Measurements from ENCODE around the gene NFKBIB. TPM values are rescaled to one million over a fixed set of nuclear protein-coding genes. Genes with fewer than 3 reads are reported as not detected.
A peak's percentile ranks its signal among the peaks of the same experiment; 100 is the strongest.
"Not testable (repeated sequence)": the region's sequence is repeated elsewhere in the genome, so short reads cannot be mapped to it uniquely, and the experiment has no call there.

Gene NFKBIB
- total RNA-seq, 2 experiments from 2014 or later, result 56.5 to 57.9 TPM

DNA sequence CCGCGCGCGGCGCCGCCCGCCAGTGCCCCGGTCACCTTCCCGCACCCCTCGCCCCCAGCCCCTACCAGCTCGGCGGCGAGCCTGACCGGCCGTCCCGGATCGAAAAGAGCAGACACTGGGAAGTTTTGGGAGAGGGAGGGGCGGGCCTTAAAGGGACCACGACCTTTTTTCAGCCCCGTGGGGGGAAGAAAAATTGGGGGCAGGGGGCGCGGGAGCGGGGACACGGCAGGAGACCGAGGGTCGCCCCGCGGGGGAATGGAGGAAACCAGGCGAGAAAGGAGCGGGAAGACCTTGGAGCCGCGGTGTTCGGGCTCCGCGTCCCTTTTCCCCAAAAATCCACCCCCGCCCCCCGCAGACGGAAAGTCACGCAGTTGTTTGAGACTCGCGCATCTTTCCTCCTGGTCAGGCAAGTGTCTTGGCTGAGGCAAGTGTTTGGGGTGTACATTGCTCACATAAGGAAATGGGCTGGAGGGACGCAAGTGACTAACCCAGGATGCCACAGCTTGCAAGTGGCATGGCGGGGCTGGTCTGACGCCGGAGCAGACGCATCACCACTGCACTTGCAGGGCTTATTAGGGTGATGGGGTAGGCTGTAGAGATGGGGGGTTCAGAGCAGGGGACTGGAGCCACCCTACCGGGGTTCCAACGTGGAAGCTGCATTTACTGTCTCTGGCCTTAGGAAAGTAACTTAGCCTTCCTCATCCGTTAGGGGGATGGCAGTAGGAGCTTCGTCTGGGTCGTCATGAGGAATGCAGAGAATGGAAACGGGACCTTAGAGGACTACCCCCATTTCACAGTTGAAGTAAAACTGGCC lies 47.3 kb upstream of the NFKBIB start:
- peak overlapping the region; percentile 97 for H3K4me3 Mint-ChIP-seq
- DNase-seq, result peak; percentile 85
- CTCF ChIA-PET, result interaction anchor here (0.9 to 4.4 kb wide), 5 partner anchors 11 to 218 kb away, joined by 3 to 20 read pairs (median 7); no protein-coding TSS in a partner anchor
- H3K27me3 Mint-ChIP-seq, result no peaks in the 10 kb centered on the region
- H3K27ac Mint-ChIP-seq, result peak overlapping the region; percentile 99
- TF ChIP-seq, protein P1, sequence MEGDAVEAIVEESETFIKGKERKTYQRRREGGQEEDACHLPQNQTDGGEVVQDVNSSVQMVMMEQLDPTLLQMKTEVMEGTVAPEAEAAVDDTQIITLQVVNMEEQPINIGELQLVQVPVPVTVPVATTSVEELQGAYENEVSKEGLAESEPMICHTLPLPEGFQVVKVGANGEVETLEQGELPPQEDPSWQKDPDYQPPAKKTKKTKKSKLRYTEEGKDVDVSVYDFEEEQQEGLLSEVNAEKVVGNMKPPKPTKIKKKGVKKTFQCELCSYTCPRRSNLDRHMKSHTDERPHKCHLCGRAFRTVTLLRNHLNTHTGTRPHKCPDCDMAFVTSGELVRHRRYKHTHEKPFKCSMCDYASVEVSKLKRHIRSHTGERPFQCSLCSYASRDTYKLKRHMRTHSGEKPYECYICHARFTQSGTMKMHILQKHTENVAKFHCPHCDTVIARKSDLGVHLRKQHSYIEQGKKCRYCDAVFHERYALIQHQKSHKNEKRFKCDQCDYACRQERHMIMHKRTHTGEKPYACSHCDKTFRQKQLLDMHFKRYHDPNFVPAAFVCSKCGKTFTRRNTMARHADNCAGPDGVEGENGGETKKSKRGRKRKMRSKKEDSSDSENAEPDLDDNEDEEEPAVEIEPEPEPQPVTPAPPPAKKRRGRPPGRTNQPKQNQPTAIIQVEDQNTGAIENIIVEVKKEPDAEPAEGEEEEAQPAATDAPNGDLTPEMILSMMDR (IDR thresholded peaks at IDR 0.05), result no peak
- POLR2A ChIA-PET, result interaction anchor here (1.0 to 7.2 kb wide), 11 partner anchors 8 to 204 kb away, joined by 3 to 152 read pairs (median 4); partner anchors contain the start of genes ECH1, NFKBIB and RINL
- ATAC-seq, result no peak
- intact Hi-C loops (cut with micrococcal nuclease), result loop anchor here (1.0 to 5.0 kb wide), 2 partner anchors 13 to 80 kb away; partner anchors contain the start of genes MRPS12 and SARS2
- peaks cover 24% of the 10 kb centered on the region for H3K36me3 Mint-ChIP-seq (ENCODE audit: low read depth)
- H3K9me3 Mint-ChIP-seq, result peaks cover 3% of the 10 kb centered on the region
- H3K4me1 Mint-ChIP-seq (ENCODE audit: low read depth), result peaks cover 32% of the 10 kb centered on the region

DNA sequence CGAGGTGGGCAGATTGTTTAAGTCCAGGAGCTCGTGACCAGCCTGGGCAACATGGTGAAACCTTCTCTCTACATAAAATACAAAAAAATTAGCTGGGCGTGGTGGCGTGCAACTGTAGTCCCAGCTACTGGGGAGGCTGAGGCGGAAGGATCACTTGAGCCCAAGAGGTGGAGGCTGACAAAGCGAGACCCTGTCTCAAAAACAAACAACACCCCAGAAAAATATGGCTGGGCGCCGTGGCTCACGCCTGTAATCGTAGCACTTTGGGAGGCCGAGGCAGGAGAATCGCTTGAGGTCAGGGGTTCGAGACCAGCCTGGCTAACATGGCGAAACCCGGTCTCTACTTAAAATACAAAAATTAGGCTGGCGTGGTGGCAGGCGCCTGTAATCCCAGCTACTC lies 46.6 kb upstream of the NFKBIB start:
- Mint-ChIP-seq H3K36me3 (ENCODE audit: low read depth) (peaks cover 16% of the 10 kb centered on the region), H3K4me3 (peak overlapping the region; percentile 97), H3K27me3 (no peaks in the 10 kb centered on the region), H3K9me3 (peaks cover 3% of the 10 kb centered on the region), H3K27ac (peak overlapping the region; percentile 99), H3K4me1 (ENCODE audit: low read depth) (peaks cover 32% of the 10 kb centered on the region)
- intact Hi-C loops (cut with micrococcal nuclease), result loop anchor here (5.0 kb wide), 1 partner anchor 79 kb away; the partner anchor contains the start of genes MRPS12 and SARS2
- DNase-seq (no peak), ATAC-seq (no peak)
- ChIA-PET CTCF (interaction anchor here (0.9 to 4.4 kb wide), 5 partner anchors 10 to 219 kb away, joined by 3 to 20 read pairs (median 7); no protein-coding TSS in a partner anchor), POLR2A (interaction anchor here (1.1 to 7.2 kb wide), 7 partner anchors 9 to 205 kb away, joined by 3 to 152 read pairs (median 4); partner anchors contain the start of genes ECH1, NFKBIB and RINL)
- TF ChIP-seq, protein P1 (IDR thresholded peaks at IDR 0.05), result no peak

DNA sequence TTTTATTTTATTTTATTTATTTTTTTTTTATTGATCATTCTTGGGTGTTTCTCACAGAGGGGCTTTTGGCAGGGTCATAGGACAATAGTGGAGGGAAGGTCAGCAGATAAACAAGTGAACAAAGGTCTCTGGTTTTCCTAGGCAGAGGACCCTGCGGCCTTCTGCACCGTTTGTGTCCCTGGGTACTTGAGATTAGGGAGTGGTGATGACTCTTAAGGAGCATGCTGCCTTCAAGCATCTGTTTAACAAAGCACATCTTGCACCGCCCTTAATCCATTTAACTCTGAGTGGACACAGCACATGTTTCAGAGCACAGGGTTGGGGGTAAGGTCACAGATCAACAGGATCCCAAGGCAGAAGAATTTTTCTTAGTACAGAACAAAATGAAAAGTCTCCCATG lies 44.8 kb upstream of the NFKBIB start:
- H3K9me3 Mint-ChIP-seq; H3K27ac Mint-ChIP-seq; ATAC-seq; DNase-seq; CTCF ChIA-PET; H3K36me3 Mint-ChIP-seq (ENCODE audit: low read depth); H3K4me3 Mint-ChIP-seq; H3K27me3 Mint-ChIP-seq; POLR2A ChIA-PET: not testable (repeated sequence)
- H3K4me1 Mint-ChIP-seq (ENCODE audit: low read depth), result peaks cover 28% of the 10 kb centered on the region
- intact Hi-C loops (cut with micrococcal nuclease), result loop anchor here (5.0 kb wide), 1 partner anchor 77 kb away; the partner anchor contains the start of genes MRPS12 and SARS2

DNA sequence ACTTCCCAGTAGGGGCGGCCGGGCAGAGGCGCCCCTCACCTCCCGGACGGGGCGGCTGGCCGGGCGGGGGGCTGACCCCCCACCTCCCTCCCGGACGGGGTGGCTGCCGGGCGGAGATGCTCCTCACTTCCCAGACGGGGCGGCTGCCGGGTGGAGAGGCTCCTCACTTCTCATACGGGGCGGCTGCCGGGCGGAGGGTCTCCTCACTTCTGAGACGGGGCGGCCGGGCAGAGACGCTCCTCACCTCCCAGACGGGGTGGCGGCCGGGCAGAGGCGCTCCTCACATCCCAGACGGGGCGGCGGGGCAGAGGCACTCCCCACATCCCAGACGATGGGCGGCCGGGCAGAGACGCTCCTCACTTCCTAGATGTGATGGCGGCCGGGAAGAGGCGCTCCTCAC lies 44.0 kb upstream of the NFKBIB start:
- H3K27ac Mint-ChIP-seq; intact Hi-C loops (cut with micrococcal nuclease); CTCF ChIA-PET; POLR2A ChIA-PET; H3K4me3 Mint-ChIP-seq; H3K27me3 Mint-ChIP-seq; DNase-seq; ATAC-seq; H3K36me3 Mint-ChIP-seq (ENCODE audit: low read depth); H3K9me3 Mint-ChIP-seq: not testable (repeated sequence)
- H3K4me1 Mint-ChIP-seq (ENCODE audit: low read depth), result peaks cover 29% of the 10 kb centered on the region

DNA sequence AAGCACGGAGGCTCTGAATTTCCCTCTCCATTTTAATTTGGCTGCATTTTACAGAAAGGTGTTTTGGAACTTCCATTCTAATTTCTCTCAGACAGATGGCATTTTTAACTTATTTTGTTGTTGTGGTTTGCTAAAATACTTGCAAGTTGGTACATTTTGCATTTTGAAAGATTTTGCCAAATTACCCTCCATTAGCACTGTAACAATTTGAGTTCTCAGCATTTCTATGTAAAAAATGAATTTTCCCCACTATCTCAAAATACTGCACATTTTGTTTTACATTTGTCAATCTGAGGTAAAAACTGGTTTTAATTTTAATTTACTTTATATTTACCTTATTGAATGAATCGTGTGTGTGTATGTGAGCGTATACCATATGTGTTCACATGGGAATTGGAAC lies 43.0 kb upstream of the NFKBIB start:
- TF ChIP-seq, protein P1 (IDR thresholded peaks at IDR 0.05), result no peak

DNA sequence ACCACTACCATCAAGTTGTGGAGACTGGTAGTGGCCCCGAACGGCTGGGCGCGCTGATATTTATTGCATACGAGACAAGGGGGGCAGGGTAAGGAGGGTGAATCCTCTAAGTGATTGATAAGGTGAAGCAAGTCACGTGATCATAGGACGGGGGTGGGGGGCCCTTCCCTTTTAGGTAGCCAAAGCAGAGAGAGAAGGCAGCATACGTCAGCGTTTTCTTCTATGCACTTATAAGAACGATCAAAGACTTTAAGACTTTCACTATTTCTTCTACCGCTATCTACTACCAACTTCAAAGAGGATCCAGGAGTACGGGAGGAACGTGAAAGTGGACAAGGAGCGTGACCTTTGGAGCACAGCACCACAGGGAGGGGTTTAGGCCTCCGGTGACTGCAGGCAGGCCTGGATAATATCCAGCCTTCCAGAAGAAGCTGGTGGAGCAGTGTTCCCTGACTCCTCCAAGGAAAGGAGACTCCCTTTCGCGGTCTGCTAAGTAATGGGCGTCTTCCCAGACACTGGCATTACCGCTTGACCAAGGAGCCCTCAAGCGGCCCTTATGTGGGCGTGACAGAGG lies 40.1 kb upstream of the NFKBIB start:
- DNase-seq; ATAC-seq; H3K9me3 Mint-ChIP-seq; intact Hi-C loops (cut with micrococcal nuclease); H3K27me3 Mint-ChIP-seq; H3K4me3 Mint-ChIP-seq; H3K36me3 Mint-ChIP-seq (ENCODE audit: low read depth); H3K27ac Mint-ChIP-seq: not testable (repeated sequence)
- H3K4me1 Mint-ChIP-seq (ENCODE audit: low read depth), result peaks cover 30% of the 10 kb centered on the region
- CTCF ChIA-PET, result interaction anchor here (0.9 to 4.2 kb wide), 2 partner anchors 28 to 127 kb away, joined by 3 to 15 read pairs; no protein-coding TSS in a partner anchor
- POLR2A ChIA-PET, result interaction anchor here (1.9 kb wide), 1 partner anchor 10 kb away, joined by 7 read pairs; no protein-coding TSS in a partner anchor

More for the DNA sequence above, 43.0 kb upstream of the NFKBIB start:
- ChIA-PET POLR2A (interaction anchor here (1.2 to 2.1 kb wide), 2 partner anchors 9 to 13 kb away, joined by 6 to 12 read pairs; no protein-coding TSS in a partner anchor), CTCF (interaction anchor here (1.6 kb wide), 1 partner anchor 10 kb away, joined by 5 read pairs; no protein-coding TSS in a partner anchor)
- ATAC-seq (no peak), DNase-seq (no peak)
- intact Hi-C loops (cut with micrococcal nuclease), result no loop called here
- Mint-ChIP-seq H3K36me3 (ENCODE audit: low read depth) (peaks cover 7% of the 10 kb centered on the region), H3K9me3 (peaks cover 3% of the 10 kb centered on the region), H3K27me3 (no peaks in the 10 kb centered on the region), H3K27ac (peak overlapping the region; percentile 57), H3K4me1 (ENCODE audit: low read depth) (peaks cover 32% of the 10 kb centered on the region), H3K4me3 (peak overlapping the region; percentile 1)
